Activated CD4-positive, CD25-positive, alpha-beta regulatory T cell (primary cell): ENCODE measurements around the gene TRIM25.
"Not testable (repeated sequence)": the region's sequence is repeated elsewhere in the genome, so short reads cannot be mapped to it uniquely, and the experiment has no call there.

Experiments used
- DNase-seq, 4 experiments: peaks; one replicate each; lab custom pipeline; 2025; lab: John Stamatoyannopoulos, UW

The TRIM25 gene, protein sequence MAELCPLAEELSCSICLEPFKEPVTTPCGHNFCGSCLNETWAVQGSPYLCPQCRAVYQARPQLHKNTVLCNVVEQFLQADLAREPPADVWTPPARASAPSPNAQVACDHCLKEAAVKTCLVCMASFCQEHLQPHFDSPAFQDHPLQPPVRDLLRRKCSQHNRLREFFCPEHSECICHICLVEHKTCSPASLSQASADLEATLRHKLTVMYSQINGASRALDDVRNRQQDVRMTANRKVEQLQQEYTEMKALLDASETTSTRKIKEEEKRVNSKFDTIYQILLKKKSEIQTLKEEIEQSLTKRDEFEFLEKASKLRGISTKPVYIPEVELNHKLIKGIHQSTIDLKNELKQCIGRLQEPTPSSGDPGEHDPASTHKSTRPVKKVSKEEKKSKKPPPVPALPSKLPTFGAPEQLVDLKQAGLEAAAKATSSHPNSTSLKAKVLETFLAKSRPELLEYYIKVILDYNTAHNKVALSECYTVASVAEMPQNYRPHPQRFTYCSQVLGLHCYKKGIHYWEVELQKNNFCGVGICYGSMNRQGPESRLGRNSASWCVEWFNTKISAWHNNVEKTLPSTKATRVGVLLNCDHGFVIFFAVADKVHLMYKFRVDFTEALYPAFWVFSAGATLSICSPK

DNA sequence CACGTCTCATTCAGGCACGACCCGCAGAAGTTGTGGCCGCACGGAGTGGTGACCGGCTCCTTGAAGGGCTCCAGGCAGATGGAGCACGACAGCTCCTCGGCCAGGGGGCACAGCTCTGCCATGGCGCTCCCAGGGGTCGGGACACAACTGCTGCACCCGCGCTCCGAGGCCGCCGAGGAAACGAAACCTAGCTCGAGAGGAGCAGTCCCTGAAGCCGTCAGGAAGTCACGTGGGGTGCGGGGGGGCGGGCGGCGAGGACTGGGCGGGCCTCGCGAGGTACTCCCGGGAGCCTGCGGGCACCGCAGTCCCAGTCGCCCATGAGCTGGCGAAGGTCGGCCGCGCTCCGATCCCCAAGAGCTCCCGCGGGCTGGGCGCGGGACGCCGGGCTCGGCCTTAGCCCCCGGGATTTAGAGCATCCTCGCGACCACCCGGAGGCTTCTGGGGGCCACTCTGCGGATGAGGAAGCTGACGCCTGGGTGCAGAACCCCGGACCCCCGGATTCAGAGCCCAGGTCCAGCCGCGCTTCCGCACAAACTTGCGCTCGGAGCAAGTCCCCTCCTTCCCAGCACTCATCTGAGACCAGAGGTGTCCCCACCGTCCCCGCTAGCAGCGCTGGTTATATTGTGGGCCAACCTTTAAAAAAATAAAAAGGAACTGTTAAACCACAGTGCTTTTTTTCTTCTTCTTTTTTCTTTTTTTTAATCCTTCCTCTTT, at the start of gene TRIM25:
Gene TRIM25 (minus strand): TSS at position 183 of the 714 bp plus-strand sequence. CDS start 61 bp downstream, at position 122.
- DNase-seq: peak; percentile 80 to 86 (median 83)

DNA sequence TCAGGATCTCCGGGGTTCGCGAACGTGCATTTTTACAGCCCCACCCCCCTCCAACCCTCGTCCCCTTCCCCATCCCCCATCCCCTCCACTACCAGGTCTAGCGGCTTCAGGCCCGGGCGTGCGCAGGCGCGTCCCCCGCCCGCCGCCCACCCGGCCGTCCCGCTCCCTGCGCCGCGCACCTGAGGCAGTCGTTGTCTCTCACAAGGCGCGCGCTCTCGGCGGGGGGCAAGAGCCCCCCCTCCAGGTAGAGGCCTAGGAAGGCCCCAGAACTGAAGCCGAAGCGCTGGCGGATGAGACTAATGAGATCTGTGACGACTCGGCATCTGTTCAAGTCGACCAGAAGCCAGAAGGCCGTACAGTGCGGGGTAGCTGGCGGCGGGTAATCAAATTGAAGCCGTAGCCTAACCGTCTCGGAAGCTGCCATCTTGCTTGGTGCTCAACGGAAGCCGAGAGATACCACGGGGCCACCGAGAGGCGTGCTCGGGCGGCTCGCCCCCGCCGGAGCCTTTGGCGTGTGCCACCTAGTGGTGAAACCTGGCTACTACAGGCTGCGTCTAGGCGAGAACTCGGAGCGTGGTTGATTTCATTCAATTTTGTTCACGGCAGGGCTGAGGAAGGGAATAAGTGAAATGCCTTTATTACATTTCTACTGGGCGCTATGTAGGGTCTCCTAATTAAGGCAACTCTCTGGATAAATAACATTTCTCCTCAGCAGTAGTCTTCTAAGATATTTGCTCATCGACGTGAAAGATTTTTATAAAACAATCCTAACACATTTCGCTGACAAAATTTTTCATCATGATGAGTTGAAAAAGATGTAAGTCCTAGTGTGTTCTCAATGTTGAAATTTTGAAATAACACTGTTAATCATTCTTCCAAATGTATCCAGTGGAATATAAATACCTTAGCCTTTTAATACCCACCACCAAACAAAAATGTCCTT, 47.0 kb upstream of the TRIM25 start, which contains the start of gene COIL:
Gene COIL (minus strand): TSS at position 455 of the 943 bp plus-strand sequence. CDS start 31 bp downstream, at position 424.
- peak; percentile 82 to 91 (median 84) for DNase-seq

DNA sequence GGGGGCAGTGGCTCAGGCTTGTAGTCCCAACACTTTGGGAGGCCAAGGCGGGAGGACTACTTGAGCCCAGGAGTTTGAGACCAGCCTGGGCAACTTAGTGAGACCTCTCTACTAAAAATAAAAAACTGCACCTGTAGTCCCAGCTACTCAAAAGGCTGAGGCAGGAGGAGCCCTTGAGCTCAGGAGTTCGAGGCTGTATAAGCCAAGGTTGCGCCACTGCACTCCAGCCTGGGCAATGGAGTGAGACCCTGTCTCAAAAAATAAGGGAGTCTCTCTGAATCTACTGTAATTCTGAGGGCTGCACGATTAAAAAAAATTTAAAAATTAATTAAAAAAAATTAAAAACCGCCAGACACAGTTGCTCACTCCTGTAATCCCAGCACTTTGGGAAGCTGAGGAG, 43.1 kb upstream of the TRIM25 start:
- DNase-seq: no peak

DNA sequence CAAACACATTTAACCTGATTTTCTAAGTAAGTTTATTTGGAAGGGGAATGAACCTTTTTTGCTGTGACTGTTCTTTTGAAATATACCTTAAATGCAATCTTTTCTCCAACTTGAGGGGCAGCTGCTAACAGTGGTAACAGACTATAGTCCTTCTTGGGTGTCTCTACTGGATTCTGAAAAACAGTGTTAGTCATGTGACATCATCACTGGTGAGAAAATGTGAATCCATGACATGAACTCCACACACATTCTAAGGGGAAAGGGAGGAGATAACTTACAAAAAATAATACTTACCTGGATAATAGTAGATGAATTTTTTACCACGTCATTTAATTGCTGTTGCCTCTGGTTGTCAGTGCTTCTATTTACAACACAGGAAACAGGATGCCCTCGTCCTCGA, 35.7 kb upstream of the TRIM25 start:
- DNase-seq: no peak

DNA sequence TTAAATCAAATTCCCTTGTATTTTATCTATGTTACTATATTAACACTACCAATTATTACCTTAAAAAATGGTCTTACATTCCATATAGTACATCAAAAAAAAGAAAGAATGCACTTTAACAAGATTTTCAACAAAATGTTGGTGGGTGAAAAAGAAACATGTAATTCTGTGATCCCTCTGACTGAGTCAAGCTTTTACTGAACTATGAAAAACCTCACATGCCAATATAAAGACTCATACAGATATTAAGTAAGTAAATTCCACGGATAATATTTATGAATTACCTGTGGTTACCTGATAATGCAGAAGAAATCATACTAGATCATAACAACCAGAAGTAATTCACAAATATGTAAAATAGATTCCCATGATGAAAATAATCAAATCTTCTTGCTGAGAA, 34.6 kb upstream of the TRIM25 start:
- DNase-seq: no peak

DNA sequence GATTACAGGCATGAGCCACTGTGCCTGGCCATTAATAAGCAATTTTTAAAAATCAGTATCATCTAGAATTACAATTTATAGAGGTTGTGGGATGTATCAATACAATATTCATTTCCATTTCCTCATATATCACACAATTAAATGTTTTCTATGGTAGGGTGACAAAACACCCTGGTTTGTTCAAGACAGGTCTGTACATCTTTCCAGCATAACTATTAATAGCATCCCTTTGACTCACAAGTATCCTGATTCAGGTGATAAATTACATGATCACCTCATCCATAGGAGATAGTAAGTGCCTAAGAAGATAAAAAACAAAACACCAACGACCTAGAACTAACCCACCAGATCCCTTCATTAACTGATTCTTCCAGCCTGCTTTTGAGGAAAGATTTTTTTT, 33.9 kb upstream of the TRIM25 start:
- DNase-seq: no peak

DNA sequence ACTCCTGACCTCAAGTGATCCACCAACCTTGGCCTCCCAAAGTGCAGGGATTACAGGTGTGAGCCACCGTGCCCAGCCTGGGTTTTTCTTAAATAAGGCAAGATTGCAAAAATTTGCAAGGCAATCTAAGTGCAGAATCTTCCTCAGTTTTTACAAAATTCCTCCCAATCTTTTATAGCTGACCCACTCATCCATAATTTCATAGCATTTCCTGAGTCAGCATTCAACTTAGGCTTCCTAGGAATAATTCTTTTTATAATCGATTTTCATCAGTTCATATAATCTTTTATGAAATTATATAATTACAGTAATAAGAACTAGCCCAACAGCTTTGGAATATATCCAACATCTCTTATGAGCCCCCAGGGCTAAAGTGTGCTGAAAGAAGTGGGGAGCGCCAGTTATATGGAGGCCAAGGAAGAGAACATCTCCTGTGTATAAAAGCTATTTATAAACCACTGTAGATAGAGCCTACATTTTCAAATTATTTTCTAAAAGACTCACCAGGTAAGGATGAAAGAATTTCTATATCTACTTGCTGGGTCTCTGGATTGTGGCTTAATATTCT, 32.2 kb upstream of the TRIM25 start:
- DNase-seq: no peak

DNA sequence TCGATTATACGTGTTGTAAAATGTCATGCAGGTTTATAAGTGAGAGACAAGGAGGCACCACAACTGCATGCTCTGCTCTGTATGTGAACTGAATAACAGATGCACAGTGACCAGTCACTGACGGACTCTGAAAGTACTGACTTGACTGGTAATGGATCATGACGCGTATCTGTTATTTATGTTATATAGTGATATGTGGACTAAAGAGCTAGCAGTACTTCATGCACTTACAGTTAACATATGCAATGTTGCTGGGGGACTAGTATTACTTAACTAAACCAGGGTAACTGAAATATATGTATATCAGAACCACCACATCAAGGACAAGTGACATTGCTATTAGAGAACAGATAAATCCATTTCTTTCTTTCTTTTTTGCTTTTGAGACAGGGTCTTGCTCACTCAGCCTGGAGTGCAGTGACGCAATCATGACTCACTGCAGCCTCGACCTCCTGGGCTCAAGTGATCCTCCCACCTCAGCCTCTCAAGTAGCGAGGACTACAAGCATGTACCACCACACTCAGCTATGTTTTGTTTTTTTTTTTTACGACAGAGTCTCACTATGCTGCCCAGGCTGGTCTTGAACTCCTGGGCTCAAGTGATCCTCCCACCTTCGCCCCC, 29.8 kb upstream of the TRIM25 start:
- DNase-seq: no peak

DNA sequence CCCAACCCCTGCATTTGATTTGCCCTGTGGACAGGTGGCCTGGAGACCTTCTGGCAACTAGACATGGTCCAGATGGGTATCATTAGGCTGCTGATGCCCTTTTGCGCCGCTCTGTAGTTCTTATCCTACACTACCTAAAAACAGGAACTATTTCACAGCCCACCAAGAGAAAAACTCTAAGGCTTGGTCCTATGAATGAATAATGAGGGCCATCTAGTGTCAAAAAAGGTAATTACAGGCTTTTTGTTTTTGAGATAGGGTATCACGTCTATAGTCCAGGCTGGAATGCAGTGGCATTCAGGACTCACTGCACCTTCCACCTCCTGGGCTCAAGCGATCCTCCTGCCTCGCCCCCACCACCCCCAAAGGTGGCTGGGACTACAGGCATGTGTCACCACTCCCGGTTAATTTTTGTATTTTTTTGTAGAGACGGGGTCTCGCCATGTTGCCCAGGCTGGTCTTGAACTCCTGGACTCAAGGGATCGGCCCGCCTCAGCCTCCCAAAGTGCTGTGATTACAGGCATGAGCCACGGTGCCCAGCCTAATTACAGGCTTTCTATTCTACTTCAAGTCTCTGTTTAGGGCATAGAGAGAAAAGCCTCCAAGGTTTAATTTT, 26.1 kb upstream of the TRIM25 start:
- DNase-seq: no peak

DNA sequence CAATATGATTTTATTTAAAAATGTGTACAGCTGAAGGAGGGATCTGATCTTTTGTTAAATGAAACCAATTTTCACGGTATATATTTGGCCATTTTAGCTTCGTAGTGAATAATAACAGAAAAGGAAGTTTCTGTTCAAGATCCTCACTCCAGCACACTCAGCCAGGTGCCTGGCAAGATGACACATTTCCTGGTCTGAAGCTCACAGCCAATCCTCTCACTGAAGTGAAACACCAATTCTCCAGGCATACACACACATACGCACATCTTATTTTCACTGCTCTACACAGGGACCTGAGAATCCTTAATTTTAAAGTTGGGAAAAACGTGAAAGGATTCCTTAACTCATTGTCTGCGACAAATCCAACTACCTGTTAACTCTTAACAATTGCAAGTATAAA, 24.4 kb upstream of the TRIM25 start:
- not testable (repeated sequence) for DNase-seq

DNA sequence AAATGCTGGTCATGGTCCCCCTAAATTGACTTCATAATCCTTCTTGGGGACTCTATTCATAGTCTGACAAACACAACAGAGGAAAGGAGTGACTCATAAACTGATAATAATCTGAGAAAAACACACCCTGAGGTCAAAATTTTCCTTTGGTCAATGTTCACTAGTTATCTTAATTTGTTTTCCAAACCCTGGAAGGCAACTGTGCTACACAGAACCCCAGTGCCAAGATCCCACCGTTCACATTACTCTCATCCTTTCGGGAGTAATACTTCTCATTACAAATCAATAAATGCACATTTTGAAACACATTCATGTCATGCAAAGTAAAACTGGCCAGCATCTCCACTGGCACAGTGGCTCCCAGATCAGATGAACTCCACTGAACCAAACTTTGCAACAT, 23.8 kb upstream of the TRIM25 start:
- DNase-seq: no peak

DNA sequence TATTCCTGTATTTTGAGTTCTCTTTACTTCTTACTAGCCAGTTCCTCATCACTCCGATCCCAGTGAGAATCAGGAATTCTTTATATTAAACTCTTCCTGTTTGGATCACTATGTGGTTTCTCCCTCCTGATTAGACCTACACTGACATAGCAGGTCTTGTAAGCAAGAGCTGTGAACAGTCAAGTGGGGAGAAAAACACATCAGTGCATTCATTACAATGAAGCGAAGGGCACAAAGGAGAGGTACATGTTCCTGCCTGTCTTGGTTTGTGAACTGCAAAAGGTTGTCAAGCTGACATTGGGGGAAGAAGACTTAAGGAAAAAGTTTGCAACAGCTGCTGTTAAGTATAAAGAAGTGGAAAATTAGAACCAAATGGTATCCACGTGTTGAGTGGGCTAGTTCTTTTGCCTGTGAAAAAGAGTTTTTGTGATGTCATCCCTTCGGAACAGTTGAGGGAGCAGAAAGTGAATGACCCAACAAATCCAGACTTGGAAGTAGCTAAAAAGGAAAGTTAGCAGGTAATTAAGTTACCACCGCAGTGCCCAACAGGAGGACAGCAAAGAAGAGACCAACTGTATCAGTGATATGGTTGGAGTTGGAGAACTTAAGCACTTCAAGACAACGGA, 23.0 kb upstream of the TRIM25 start:
- DNase-seq: no peak

DNA sequence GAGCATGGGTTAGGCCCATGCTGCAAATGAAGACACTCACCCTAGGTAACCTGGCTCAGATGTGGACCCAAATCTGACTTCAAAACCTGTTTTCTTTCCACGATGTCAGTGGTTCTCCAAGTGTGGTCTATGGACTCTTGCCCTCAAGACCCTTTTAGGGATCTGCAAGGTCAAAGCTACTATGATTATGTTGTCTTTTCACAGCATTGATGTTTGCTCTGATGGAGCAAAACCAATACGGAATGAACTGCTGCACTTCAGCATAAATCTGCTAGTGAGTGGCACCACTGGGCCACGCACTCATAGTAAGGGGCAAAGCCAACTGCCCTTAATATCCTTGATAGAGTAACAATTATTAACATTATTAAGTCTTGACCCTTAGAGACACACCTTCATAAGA, 21.6 kb upstream of the TRIM25 start:
- no peak for DNase-seq

DNA sequence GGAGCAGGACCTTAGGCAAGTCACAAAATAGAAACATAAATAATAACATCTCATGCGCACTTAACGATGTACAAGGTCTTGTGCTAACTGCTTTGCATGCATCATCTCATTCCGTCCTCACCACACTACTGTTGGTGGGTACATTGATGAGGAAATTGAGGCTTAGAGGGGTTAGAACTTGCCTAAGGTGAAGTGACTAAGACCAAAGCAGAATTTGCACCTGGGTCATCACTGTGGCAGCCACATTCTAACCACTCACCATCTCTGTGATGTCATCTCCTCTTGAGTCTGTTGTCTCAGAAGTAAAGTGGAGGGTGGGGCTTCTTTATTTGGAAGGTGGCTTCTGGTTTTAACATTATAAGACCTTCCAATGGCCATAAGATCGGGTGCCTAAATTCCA, 20.4 kb upstream of the TRIM25 start:
- DNase-seq: no peak

DNA sequence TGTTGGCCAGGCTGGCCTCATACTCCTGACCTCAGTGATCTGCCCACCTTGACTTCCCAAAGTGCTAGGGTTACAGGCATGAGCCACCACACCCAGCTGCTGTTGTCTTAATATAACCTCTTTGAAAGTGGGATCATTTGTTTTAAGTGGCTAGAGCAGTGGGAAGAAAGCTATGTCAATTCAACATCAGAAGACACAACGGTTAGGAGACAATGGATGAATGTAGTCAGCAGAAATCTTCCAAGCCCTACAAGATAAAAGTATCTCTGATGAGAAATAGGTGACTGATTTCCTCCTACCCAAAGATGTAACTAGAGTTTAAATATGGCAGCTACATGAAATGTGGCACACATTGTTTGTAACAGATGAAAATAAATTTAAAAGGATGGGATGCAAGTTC, 20.0 kb upstream of the TRIM25 start:
- no peak for DNase-seq

DNA sequence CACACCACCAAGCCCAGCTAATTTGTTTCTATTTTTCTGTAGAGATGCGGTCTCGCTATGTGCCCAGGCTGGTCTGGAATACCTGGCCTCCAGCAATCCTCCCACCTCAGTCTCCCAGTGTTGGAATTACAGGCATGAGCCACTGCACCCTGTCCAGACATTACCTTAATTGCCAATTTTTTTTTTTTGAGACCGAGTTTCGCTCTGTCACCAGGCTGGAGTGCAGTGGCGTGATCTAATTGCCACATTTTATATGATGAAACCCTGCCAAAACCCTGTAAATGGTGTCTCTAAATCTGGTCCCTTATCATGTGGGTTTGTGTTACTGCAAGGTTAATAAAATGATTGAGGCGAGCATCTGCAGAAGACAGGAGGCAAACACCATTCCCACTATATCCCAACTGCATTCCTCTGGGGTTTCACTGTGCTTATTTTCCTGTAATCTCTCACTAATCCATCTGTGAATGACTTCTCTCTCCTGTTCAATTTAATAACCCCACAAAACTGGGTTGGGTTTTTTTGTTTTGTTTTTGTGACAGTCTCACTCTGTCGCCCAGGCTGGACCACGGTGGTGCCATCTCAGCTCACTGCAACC, 19.4 kb upstream of the TRIM25 start:
- DNase-seq: no peak

DNA sequence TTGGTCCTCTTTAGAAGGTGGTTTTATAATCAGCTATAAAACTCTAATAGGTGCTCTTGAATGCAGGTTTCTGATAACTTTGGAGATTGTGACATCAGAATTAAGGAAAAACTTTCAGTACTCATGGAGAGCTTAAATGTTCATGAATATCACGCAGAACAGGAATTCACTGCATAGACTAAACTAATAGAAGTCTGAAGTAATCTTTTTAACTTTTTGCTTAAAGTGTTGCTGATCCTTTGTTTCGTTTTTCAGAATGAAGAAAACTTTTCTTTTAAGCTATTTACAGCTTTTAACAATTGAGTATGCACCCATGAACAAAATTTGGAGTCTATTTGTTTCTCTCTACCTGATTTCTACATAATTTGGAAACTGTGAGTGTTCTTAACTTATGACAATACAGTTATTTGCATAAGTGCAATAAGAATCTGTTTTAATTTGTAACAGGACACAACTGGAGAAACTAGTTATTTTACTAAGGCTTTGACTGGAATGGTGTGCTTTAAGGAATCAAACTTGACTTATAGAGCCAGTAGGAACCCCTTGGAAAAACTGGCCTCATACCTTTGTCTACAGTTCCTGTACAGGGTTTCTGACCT, 17.0 kb upstream of the TRIM25 start:
- DNase-seq: no peak

DNA sequence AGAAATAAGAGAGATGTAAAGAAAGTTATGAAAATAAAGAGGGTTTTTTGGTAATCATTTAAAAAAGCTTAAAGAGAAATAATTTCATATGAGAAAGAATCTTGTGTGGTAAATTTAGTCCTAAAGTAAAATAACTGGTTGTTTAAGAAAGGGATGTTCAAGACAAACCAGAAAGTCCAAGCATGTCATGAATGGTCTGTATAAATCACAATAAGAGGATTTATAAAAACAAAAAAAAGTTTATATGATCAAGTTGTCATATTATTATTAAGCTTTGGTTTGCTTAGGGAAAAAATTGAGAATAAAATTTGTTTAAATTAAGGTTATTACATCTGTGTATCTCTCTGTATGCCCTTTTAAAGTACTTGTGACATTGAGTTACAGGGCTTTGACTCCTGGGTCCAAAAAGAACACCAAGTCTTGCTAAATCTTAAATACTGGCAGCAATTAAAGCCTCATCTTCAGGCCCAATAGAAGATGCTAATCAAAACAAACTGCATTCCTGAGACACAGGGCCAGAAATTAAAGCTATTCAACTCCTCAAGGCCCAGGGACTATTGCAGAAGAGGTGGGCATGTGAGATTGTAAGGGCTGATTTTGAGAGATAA, 15.6 kb upstream of the TRIM25 start:
- DNase-seq: no peak

DNA sequence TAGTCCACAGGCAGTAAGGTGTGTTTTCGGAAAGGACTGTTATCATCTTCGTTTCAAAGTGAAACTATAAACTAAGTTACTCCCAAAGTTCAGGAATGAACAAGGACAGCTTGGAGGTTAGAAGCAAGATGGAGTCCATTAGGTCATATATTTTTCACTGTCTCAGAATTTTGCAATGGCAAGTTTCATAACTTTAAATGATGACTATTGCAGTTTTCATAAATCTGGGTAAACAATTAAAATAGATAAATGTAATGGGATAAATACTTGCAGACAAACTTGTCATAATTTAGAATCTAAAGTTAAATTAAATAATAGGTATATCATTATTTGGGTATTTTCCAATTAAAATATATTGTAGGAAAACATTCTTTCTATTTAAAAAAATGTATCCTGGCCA, 14.7 kb upstream of the TRIM25 start:
- DNase-seq: no peak
